Panc1 (cell line): ENCODE data around the gene BTBD1. TPM values are rescaled to one million over a fixed set of nuclear protein-coding genes. Genes with fewer than 3 reads are reported as not detected.

Experiments
- ATAC-seq: fragments of 200-7000 bp; cut with Tn5 transposase; 2 replicates; pipeline ENCODE4 v1.9.1; 2020; ENCODE audit warnings: mild to moderate bottlenecking, moderate library complexity
- BruUV-seq: library from RNA; stranded (reverse); fragments of 400-500 nt; replicated peaks from 2 replicates; lab custom pipeline; 2021; lab: Mats Ljungman, UMichigan
- CTCF ChIA-PET: fragments of 300-600 bp; sonication (Branson Sonifier 250); formaldehyde crosslinking; loops from one replicate; lab custom pipeline; 2022; ENCODE audit warnings: antibody characterized with exemption; lab: Charles Lee
- POLR2A ChIA-PET: fragments of 300-600 bp; sonication (Branson Sonifier 250); formaldehyde crosslinking; loops from one replicate; lab custom pipeline; 2022; ENCODE audit warnings: antibody characterized with exemption; lab: Charles Lee
- DNase-seq: peaks from one replicate; pipeline ENCODE4 v3.0.0-alpha.2; 2010; ENCODE audit warnings: low read depth, low spot score
- H3K27ac ChIP-seq: 2 replicates; pipeline ENCODE4 v1.5.1; 2011; ENCODE audit warnings: mild to moderate bottlenecking, low read length, inconsistent platforms
- H3K27me3 ChIP-seq: fragments of 200-500 bp; sonication (Bioruptor generic); 2 replicates; pipeline ENCODE4 v1.6.0; 2014; ENCODE audit warnings: low read length, inconsistent platforms; ENCODE audit not compliant: control insufficient read depth, insufficient read depth
- H3K36me3 ChIP-seq: fragments of 200-500 bp; sonication (Bioruptor generic); 2 replicates; pipeline ENCODE4 v1.5.1; 2014; ENCODE audit warnings: inconsistent platforms, mild to moderate bottlenecking, low read length, moderate library complexity; ENCODE audit not compliant: control insufficient read depth, insufficient read depth
- H3K4me1 ChIP-seq: 2 replicates; pipeline ENCODE4 v1.5.1; 2011; ENCODE audit warnings: inconsistent platforms, mild to moderate bottlenecking, low read length, moderate library complexity; ENCODE audit not compliant: control insufficient read depth, insufficient read depth
- H3K4me3 ChIP-seq, 2 experiments: 2 replicates each; pipeline ENCODE4 v1.5.1; 2011 to 2012; ENCODE audit warnings: low read depth in 2 of 2, low read length in 2 of 2, mild to moderate bottlenecking in 2 of 2, inconsistent platforms in 1 of 2, moderate library complexity in 1 of 2
- H3K9me3 ChIP-seq: fragments of 200-500 bp; sonication (Bioruptor generic); 2 replicates; pipeline ENCODE4 v1.5.1; 2014; ENCODE audit warnings: low read depth, mild to moderate bottlenecking, inconsistent platforms, low read length, moderate library complexity; ENCODE audit not compliant: control insufficient read depth, insufficient read depth
- POLR2AphosphoS5 ChIP-seq: IDR thresholded peaks from 2 replicates; pipeline ENCODE4 v1.6.1; 2012; ENCODE audit warnings: mild to moderate bottlenecking, low read depth, low read length, moderate library complexity
- SIN3A ChIP-seq: IDR thresholded peaks from 2 replicates; pipeline ENCODE4 v1.6.1; 2012; ENCODE audit warnings: low read depth, mild to moderate bottlenecking, low read length, moderate library complexity, borderline replicate concordance; ENCODE audit not compliant: insufficient read depth
- TCF7L2 ChIP-seq: IDR thresholded peaks from 2 replicates; pipeline ENCODE4 v1.6.1; 2011; ENCODE audit warnings: mild to moderate bottlenecking, low read depth, low read length, inconsistent platforms
- in situ Hi-C: cut with HindIII; loops from 2 replicates; pipeline ENCODE4 v1.10.0; 2016; ENCODE audit warnings: low sequenced_read_pairs, low pct_unique_long_range_greater_than_20kb
- intact Hi-C: fragments of 100-400 bp; cut with micrococcal nuclease; formaldehyde crosslinking; loops from one replicate; pipeline ENCODE4 v1.10.0; 2022; ENCODE audit not compliant: unreplicated experiment
- total RNA-seq: library from RNA; stranded (reverse); gene quantifications from one replicate; pipeline ENCODE4 v1.2.1, GENCODE V29; 2021; ENCODE audit not compliant: unreplicated experiment
- TF ChIP-seq, protein P1 (sequence below): fragments of 450-650 bp; IDR thresholded peaks from 2 replicates; pipeline ENCODE4 v1.5.1; 2017; ENCODE audit warnings: mild to moderate bottlenecking
- TF ChIP-seq, protein P2 (sequence below), 2 experiments: IDR thresholded peaks; 2 replicates each; pipeline ENCODE4 v1.6.1; 2011 to 2012; ENCODE audit warnings: low read depth in 2 of 2, control low read depth in 1 of 2, low read length in 1 of 2, mild to moderate bottlenecking in 1 of 2, moderate library complexity in 1 of 2; ENCODE audit not compliant: insufficient read depth in 1 of 2

Gene BTBD1
- total RNA-seq, 1 experiment from 2014 or later, result 88.4 TPM

DNA sequence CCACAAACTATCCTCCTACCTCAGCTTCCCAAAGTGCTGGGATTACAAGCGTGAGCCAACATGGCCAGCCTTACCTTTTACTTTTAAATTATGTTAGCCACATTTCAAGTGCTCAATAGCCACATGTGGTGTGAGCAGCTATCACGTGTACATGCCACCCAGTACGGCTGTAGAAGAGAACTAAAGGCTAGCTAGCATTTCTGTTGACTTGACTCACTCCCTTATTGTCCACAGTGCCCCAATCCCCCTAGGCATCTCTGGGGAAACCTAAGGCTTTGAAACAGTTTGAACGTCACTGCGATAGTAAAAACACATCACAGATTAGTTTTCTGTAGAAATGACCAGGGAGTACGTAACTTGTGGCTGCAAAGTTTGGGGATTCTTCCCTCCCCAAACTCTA, 67.6 kb downstream of the BTBD1 start:
- no peak overlapping the region for H3K27ac ChIP-seq
- H3K9me3 ChIP-seq, result no peaks in the 10 kb centered on the region
- ChIA-PET CTCF (interaction anchor here (0.7 to 1.6 kb wide), 4 partner anchors 10 to 445 kb away, joined by 3 to 4 read pairs (median 3); no protein-coding TSS in a partner anchor), POLR2A (interaction anchor here (0.6 kb wide), 1 partner anchor 414 kb away, joined by 3 read pairs; no protein-coding TSS in a partner anchor)
- H3K4me3 ChIP-seq, result no peak overlapping the region
- H3K27me3 ChIP-seq, result no peaks in the 10 kb centered on the region
- H3K36me3 ChIP-seq, result peaks cover 2% of the 10 kb centered on the region; the same call in 1 of the 2 replicates
- peak; percentile 38; the same call in 1 of the 2 replicates for ATAC-seq
- no TSS peak for BruUV-seq
- H3K4me1 ChIP-seq, result no peaks in the 10 kb centered on the region
- intact Hi-C loops (no loop called here), in situ Hi-C loops (no loop called here)
- no peak for DNase-seq
- TF ChIP-seq, protein P1, sequence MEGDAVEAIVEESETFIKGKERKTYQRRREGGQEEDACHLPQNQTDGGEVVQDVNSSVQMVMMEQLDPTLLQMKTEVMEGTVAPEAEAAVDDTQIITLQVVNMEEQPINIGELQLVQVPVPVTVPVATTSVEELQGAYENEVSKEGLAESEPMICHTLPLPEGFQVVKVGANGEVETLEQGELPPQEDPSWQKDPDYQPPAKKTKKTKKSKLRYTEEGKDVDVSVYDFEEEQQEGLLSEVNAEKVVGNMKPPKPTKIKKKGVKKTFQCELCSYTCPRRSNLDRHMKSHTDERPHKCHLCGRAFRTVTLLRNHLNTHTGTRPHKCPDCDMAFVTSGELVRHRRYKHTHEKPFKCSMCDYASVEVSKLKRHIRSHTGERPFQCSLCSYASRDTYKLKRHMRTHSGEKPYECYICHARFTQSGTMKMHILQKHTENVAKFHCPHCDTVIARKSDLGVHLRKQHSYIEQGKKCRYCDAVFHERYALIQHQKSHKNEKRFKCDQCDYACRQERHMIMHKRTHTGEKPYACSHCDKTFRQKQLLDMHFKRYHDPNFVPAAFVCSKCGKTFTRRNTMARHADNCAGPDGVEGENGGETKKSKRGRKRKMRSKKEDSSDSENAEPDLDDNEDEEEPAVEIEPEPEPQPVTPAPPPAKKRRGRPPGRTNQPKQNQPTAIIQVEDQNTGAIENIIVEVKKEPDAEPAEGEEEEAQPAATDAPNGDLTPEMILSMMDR, result no peak
- TF ChIP-seq TCF7L2 (no peak), SIN3A (no peak), POLR2AphosphoS5 (no peak)
- TF ChIP-seq, protein P2, sequence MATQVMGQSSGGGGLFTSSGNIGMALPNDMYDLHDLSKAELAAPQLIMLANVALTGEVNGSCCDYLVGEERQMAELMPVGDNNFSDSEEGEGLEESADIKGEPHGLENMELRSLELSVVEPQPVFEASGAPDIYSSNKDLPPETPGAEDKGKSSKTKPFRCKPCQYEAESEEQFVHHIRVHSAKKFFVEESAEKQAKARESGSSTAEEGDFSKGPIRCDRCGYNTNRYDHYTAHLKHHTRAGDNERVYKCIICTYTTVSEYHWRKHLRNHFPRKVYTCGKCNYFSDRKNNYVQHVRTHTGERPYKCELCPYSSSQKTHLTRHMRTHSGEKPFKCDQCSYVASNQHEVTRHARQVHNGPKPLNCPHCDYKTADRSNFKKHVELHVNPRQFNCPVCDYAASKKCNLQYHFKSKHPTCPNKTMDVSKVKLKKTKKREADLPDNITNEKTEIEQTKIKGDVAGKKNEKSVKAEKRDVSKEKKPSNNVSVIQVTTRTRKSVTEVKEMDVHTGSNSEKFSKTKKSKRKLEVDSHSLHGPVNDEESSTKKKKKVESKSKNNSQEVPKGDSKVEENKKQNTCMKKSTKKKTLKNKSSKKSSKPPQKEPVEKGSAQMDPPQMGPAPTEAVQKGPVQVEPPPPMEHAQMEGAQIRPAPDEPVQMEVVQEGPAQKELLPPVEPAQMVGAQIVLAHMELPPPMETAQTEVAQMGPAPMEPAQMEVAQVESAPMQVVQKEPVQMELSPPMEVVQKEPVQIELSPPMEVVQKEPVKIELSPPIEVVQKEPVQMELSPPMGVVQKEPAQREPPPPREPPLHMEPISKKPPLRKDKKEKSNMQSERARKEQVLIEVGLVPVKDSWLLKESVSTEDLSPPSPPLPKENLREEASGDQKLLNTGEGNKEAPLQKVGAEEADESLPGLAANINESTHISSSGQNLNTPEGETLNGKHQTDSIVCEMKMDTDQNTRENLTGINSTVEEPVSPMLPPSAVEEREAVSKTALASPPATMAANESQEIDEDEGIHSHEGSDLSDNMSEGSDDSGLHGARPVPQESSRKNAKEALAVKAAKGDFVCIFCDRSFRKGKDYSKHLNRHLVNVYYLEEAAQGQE (IDR thresholded peaks at IDR 0.05; ENCODE audit: insufficient read depth in 1 of 2, low read depth in 2 of 2, low read length in 1 of 2), result no peak

DNA sequence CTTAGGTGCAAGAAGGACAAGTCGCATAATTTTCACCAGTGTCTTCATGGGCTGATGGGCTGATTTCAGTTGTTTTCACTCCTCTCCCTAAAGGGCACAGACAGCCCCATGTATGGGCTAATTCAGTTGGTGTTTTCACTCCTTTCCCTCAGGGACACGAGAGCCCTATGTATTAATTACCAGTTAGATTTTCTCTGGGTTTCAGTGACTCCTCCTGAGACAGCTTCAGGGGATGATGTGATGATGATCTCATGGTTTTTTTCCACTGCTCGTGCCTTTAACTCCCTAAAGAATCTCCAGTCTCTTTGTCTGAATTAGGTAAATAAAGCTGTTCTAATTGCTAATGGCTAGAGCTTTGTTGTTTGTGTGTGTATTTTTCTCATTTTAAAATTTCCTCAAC, 71.1 kb downstream of the BTBD1 start:
- ChIA-PET CTCF (no interaction called here), POLR2A (no interaction called here)
- in situ Hi-C loops, result no loop called here
- intact Hi-C loops, result no loop called here
- no peak overlapping the region for H3K27ac ChIP-seq
- no peaks in the 10 kb centered on the region for H3K27me3 ChIP-seq
- 0 out of 2 replicates have a peak, but pooled peaks have one; percentile 46 for ATAC-seq
- no peaks in the 10 kb centered on the region for H3K36me3 ChIP-seq
- H3K4me3 ChIP-seq, result no peak overlapping the region
- no TSS peak for BruUV-seq
- no peaks in the 10 kb centered on the region for H3K9me3 ChIP-seq
- no peak for DNase-seq
- no peaks in the 10 kb centered on the region for H3K4me1 ChIP-seq
- TF ChIP-seq POLR2AphosphoS5 (no peak), TCF7L2 (no peak)
- TF ChIP-seq, protein P1, result no peak
- TF ChIP-seq, protein P2 (IDR thresholded peaks at IDR 0.05; ENCODE audit: insufficient read depth in 1 of 2, low read depth in 2 of 2, low read length in 1 of 2), result no peak
